Activated gamma-delta T cell (primary cell): ENCODE results near the gene EEF1AKMT3.

Source experiments
- DNase-seq: peaks from one replicate; lab custom pipeline; 2025; lab: John Stamatoyannopoulos, UW

The EEF1AKMT3 gene

DNA sequence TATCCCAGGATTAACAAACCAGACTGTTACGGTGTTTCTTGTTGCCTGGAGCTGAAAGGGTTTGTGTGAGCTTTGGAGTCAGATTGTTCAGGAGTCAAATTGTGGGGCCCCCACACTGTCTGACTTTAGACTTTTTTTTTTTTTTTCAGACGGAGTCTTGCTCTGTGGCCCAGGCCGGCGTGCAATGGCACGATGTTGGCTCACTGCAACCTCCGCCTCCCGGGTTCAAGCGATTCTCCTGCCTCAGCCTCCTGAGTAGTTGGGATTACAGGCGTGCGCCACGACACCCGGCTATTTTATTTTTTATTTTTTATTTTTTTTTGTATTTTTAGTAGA lies 11.0 kb downstream of the EEF1AKMT3 start:
- no peak for DNase-seq

DNA sequence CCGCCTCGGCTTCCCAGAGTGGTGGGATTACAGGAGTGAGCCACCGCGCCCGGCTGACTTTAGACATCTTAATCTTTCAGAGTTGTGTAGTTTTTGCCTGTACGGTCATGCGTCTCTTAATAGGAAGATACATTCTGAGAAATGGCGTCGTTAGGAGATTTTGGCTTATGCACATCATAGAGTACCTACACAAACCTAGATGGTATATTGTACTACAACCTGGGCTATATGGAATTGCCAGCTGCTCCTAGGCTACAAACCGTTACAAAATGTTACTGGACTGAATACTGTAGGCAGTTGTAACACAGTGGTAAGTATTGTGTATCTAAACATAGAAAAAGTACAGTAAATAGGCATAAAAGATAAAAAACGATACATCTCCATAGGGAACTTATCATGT lies 11.4 kb downstream of the EEF1AKMT3 start:
- DNase-seq = no peak

DNA sequence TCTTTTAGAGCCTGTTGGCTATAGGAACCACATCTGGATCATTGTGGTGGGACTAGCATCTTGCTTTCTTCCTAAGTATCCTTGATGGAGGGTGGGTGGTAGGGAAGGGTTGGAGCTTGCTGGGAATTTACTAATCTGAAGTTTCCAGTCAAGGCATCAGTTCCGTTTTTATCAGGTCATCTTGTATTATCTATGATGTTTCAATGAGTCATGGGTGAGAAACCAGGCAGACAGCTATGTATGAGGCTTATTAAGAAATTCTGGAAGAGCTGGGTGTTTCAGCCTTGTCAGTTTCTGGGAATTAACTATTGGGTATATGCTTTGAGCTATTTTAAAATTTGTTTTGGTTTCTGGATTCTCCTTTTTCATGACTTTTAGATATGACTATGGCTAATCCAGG lies 21.5 kb downstream of the EEF1AKMT3 start:
- DNase-seq = no peak

DNA sequence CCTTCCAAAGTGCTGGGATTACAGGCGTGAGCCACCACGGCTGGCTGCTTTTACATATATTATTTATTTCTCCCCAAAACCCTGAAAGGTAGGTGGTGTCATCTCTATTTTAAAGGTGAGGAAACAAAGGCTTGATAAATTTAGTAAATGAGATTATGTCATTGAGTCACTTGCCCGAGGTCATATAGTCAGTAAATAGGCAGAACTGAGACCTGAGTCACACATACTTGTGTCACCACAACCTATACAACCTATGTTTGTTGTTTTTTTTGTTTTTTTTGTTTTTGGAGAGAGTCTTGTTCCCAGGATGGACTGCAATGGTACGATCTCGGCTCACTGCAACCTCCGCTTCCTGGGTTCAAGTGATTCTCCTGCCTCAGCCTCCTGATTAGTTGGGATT lies 22.9 kb downstream of the EEF1AKMT3 start:
- DNase-seq = no peak

DNA sequence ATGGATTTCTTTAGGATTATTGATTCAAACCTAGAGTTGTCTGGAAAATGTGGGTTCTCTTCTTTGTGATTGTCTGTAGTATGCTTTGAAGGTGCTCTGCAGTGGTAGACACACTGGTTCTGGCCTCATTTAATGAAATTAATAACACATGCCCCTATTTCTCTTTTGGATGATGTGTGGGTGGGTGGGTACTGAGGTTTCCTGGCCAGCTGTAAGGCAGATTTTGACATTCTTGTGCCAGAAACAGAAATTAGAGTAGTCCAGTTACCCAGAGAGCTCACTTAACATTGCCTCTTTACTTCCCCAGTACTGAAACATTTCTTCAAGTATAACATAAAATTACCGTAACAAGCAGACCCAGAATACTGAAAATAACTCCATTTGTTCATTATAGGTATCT lies 24.6 kb downstream of the EEF1AKMT3 start:
- DNase-seq = no peak

DNA sequence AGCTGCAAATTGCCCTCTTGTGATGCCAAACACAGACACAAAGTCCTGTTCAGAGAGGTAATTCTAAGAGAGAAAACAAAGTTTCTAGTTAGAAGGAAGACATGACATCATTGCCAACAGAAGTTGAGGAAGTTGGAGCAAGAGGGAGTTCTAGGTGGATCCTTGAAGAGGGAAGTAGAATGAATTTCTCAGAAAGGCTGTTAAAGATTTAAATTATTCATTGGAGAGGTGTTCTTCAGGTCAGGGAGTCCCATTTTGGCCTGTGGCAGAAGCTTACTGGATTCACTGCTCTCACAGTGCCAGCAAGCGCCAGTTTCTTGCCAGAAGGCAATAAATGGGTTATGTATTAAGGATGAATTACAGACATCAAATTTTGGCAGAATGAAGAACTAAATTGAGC lies 25.5 kb downstream of the EEF1AKMT3 start:
- no peak for DNase-seq

DNA sequence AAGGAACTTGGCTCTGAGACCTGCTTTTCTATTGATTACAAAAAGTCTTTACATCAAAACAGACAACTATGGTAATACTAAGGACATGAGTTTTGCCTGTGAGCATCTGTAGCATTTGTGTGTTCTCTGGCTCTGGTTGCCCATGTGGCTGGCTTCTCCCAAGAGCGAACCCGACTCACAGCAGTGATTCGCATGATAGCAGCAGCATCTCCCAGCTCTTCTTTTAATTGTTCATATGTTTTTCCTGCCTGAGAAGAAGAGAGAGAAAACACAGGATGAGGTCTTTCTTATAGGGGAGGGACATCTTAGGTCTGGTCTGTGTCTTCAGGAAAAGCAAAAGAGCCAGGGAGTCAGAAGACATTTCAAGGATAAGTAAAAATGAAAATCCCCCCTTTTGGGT lies 28.6 kb downstream of the EEF1AKMT3 start:
- DNase-seq = no peak

DNA sequence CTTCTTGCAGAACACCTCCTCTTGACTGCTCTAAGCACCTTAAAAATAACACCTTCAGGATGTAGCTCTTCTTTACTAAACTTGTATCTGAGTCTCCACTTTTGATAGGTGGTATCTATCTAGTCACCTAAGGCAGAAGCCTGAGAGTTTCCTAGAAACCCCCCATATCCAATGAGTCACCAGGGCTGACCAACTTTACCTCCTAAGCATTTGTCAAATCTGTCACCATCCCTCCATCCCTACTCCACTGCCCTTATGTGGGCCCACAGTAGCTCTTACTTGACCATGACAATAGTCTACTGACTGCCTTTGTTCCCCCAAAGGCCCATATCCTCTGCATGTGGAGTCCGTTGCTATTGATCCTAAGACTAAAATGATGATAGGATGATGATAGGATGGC lies 30.2 kb downstream of the EEF1AKMT3 start:
- DNase-seq = no peak

DNA sequence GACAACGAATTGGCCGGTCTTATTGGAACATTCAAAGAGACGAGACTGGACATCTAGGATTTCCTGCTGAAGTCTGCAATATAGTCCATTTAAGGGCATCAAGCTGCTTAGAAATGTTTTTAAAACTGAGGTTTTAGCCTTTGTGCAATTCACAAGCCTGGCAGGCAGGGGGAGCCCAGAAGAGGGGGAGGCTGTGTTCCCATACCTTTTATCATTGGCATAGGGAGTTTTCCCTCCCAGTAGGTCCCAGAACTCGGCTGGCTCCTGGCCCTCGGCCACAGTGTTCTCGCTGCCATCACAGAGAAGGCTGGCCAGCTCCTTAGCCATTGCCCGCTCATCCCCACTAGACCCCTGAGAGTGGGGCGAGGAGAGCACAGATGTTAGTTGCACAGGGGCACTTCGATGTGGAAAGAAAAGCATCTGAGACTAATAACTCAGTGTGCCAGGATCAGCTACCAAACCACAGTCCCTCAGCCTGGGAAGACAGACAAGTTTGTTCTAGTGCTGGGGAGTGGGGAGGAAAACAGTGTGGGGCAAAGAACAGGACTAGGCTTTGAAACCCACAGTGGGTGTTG lies 31.0 kb downstream of the EEF1AKMT3 start:
- DNase-seq = no peak

DNA sequence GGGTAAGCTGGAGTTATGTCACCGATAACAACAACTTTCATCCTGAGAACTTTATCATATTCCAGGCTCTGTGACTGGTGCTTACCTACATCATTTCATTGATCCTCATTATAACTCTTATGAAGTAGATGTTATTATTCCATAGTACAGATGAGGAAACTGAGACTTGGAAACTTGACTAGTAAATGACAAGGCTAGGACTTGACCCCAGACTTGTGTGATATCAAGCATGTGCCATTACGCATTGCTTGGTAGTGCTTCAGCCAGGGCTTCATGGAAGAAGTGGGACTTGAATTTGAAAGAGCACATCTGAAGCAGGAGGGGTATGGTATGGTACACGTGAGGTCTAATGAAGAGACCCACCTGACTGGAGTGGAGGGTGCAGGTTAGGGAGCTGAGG lies 34.3 kb downstream of the EEF1AKMT3 start:
- no peak for DNase-seq

DNA sequence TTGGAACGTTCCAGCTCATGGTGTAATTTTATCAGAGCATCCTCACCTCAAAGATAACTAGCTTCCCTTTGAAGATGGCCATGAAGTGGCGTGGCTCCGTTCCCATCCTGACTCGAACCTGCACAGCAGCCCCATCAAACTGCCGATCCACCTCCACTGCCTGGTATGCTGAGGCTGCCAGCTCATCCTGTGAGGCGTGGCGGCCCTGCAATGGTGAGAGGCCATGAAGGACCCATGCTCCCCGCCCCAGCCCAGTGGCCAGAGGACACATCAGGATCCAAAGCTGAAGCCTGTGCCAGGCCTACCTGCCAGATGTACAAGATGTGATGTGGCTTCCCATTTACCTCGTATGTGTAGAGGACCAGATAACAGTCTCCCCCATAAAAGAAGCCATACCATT lies 34.9 kb downstream of the EEF1AKMT3 start:
- DNase-seq = no peak

DNA sequence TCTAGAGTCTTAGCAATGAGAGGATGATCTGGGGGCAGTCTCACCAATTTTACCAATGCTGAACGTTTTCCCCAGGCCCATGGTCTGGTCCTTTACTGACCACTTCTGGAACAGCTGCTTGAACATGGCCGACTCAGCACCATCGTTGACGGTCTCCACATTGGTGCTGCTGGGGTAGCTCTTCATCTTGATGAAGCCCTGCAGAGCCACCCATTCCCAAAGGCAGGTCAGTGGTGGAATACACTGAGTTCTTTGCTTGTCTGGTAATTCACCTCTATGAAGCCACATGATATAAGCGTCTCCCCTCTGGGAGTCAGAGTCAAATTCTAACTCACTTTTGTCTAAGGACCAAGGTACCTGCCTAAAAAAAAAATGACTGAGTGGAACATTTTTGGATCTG lies 35.9 kb downstream of the EEF1AKMT3 start:
- no peak for DNase-seq

DNA sequence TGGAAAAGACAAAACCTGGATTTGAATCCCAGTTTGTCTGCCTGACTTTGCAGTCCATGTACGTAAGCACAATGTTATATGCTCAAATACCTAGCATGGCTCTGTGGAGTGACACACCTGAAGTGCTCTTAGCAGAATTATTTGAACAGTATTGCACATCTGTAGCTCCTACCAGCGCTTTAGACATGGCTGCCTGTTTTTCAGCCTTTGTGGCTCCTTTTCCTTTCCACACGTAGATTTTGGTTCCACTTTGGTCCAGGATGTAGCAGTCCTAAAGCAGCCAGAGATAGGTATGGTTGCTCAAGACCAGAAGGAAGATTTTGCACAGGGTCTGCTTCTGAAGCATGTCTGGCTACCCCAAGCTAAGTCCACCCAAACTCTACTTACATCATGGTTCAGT lies 37.0 kb downstream of the EEF1AKMT3 start:
- no peak for DNase-seq

DNA sequence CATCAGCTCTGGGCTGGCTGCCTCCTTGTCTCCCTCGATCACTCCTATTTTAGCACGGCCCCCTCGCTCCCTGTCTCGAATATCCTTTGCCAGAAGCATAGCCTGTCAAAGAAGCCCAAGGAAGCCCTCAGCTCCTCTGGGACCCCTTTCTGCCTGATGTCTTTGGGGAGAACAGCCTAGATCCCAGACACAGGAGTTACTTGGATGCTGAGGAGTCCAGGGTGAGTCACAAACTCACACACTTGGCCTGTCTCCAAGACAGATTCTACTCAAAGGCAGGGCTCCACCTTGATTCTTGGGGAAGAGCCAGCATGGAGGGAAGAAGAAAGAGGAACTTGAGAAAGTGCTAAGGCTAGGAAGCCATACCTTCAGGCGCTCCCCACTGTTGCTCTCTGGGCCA lies 38.0 kb downstream of the EEF1AKMT3 start:
- no peak for DNase-seq

DNA sequence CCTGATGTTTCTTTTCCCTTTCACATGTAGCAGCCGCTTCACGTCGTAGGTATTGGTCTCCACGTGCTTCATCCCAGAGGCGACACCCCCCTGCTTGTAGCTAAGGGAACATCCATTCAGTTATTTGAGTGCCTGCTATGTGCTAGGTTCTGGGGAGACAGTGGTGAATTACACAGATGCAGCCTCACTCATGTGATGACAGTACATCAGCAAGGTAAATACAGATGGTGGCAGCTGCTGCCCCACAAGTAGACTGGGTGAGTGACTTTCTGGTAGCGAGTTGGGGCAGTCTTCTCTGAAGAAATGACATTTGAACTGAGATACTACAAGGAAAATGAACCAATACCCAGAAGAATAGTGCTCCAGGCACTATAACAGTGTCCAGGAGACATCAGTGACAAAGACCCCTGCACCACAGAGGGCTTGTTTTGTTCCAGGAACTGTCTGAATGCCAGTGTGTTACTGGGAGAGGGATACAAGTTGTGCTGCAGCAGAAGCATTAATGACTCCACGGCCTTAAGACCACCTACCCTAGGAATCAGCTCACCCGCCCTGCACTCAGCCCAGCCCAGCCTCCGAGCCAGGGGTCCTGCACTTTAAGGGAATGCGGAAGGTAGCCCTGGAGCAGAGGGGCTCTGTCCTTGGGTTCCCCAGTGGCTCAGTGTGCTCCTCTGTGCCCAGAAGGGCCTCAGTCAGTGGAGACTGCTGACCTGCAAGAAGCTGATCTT lies 38.8 kb downstream of the EEF1AKMT3 start:
- no peak for DNase-seq

DNA sequence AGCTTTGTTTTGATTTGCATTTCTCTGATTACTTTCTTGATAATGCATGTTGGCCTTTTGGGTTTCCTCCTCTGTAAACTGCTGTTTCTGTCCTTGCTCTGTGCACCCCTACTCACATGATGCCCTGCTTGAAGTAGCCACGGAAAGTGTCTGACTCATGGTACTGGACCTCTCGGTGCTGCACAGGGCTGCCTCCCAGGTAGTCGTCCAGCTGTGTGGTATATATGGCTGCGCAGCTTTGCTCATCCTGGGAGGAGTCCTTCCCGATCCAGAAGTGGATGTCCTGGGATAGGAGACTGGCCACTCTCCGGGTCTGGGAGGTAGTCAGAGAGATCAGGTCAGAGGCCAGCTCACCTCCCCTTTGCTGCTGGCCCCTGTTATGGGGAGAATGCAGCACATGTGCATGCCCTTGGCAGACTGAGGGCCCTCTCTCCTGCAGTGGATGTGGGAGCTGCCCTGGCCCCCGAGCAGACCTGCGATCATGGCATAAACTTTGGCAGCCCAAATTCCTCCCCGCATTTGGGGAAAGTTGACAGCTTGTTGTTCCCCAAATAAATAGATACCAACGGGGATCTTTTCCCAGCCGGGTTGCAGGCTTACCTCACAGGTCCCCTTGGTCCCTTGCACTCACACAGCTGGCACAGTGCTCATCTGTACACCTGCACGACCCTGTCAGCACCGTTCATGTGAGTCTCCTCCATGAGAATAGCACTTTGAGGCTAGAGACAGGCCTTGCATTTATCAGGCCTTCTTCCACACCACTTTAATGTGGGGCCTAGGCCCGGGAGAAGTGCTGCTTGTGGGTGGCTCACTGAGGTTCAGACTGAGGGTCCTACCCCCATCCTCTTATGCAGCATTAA lies 40.9 kb downstream of the EEF1AKMT3 start:
- DNase-seq = no peak

DNA sequence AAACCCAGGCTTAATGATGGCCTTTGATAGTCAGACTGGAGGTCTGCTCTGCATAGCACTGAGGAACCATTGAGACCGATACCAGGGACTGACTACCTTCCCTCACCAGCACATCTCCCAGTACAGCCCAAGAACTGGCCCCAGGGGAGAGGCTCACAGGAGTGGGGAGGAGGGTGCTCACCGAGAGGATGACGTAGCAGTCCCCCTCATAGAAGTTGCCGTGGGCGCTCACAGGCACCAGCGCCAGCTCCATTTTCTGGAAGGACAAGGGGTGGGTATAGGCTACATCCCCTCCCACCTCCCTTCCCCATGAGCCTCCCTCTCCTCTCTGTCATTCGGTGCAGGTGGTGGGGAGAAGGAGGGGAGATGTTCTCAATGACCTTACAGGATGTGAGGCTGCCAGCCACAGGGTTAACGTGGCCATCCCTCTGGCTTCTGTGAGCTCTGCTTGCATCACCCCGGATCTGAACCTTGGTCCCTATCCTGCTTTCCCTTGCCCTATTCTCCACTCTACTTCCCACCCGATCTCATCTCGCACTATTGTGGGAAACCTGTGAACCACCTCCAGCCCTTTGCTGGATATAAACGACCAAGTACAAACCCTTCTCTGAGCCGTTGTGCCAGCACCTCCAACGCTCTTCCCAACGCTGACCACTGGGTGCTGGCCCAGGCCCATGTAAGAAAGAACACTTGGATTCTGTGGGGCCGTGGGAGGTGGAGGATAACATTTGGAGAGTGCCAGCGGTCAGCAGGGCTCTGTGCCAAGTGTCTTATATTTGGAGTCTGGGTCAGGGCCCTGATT lies 41.8 kb downstream of the EEF1AKMT3 start:
- no peak for DNase-seq

DNA sequence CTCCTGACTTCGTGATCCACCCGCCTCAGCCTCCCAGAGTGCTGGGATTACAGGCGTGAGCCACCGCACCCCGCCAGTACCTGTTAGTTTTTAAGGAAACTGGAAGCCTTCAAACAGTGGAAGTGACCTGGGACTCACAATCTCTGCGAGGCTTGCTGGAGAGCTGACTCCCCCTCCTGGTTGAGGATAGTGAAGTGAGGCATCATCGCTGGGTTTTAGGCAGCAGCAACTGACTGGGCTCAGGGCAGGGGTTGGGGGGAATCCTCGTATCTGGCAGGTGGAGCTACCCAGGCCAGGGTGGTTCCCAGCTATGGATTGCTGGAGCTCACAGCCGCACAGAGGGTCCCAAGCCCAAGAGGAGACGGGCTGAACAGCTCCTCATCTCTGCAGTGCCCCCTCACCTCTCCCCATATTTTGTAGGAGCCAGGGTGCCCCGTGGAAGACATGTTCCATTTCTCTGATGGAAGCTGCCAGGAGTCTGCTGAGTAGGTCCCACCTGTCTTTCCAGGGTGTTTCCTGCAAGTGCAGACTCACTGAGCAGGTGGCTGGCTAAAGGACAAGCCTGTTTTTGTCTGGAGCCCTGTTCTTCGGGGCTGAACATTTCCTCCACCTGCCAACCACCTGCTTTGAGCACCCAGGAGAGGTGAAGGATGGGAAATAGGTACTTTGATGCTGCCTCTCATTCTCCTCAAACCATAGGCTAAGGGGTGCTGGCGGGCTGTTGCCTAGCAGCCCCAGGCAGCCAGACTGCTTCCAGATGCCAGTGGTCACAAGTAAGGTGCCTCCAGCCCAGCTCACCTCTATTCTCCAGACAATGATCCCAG lies 43.0 kb downstream of the EEF1AKMT3 start:
- no peak for DNase-seq

DNA sequence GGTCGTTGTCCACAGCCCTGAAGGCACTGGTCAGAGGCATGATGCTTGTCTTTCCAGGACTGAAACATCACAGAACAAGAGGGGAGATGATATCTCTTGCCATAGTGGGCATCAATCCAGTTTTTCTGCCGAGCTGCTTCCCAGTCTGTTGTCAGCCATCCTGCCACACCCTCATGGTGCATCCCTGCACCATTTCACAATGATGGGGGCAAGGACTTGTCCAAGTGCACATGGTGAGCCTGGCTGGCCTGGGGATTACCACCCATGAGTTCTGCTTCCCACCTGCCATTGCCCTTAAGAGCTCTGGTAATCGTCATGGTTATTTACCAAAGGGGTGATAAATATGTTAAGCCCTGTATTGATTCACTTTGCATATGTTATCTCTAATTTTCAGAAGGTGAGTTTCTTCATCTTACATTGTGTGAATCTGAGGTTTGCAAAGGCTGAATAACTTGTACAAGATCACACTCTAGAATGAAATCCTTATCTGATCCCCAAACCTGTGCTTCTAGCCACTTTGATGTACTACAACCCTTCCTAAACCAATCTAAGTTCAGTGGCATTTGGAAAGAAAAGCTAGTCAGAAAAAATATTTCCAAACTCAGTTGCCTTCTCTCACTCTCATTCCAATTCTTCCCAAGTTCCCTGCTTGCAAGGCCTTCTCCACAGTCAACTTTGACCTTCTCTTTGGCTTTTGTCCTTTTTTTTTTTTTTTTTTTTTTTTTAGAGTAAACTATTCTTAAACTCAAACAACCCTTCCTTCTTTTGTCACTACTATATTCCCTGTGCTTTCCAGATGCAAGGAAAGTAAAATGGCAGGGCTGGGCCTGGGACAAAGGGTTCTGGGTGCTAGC lies 43.8 kb downstream of the EEF1AKMT3 start:
- DNase-seq = no peak

DNA sequence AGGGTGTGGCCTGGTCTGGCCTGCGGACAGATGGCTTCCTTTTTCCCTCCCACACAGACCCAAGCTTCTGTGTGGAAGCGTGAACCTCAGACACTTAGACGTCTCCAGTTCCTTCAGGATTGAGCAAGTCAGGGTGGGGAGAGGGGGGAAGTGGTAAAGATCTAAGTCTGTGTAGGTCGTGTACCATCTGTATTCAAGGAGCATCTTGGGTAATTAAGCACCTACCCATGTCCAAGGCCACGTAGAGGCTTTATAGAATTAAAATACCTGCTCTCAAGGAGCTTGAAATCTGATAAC lies 44.4 kb downstream of the EEF1AKMT3 start:
- DNase-seq = no peak
